Measurements from ENCODE around the gene FAM229B.

DNA sequence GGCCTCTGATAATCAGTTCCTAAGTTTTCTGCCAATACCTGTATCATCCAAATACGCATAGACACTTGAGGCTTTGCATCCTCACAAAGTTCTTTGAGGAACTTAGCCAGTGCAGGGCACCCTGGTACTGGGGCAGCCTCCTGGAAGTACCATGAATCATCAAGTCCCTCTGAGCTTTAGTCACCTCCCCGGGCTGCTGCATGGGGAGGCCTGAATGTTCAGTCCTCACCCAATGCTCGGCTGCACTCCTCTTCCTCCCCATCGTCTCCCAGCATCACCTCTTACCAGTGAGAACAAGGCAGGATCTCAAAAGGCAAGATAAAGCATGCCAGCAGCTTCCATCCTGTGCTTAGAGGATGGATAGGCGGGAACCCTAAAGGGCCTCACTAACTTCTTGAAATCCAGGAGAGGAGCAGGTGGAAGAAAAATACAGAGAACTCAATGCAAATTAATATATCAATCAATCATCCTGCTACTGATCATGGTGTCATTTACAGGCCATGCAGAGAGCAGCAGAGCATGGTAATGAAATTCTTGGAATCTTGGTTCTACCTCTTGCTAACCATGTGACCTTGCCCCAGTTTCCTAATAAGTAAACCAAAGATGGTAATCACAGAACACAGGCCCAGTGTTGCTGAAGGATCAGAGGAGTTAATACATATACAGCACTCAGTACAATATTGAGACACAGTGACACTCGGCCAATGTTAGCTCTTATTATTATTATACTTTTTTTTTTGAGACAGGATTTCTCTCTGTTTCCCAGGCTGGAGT lies 38.2 kb upstream of the FAM229B start:
- TF ChIP-seq, protein P1, sequence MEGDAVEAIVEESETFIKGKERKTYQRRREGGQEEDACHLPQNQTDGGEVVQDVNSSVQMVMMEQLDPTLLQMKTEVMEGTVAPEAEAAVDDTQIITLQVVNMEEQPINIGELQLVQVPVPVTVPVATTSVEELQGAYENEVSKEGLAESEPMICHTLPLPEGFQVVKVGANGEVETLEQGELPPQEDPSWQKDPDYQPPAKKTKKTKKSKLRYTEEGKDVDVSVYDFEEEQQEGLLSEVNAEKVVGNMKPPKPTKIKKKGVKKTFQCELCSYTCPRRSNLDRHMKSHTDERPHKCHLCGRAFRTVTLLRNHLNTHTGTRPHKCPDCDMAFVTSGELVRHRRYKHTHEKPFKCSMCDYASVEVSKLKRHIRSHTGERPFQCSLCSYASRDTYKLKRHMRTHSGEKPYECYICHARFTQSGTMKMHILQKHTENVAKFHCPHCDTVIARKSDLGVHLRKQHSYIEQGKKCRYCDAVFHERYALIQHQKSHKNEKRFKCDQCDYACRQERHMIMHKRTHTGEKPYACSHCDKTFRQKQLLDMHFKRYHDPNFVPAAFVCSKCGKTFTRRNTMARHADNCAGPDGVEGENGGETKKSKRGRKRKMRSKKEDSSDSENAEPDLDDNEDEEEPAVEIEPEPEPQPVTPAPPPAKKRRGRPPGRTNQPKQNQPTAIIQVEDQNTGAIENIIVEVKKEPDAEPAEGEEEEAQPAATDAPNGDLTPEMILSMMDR (IDR thresholded peaks at IDR 0.05), result no peak
- no peak for TF ChIP-seq POLR2A (IDR thresholded peaks at IDR 0.05)

Measured in ovary (tissue), 3 donors.